Gastrocnemius medialis (tissue), 4 donors: ENCODE results near the gene STXBP4. TPM values are rescaled to one million over a fixed set of nuclear protein-coding genes. Genes with fewer than 3 reads are reported as not detected.

ENCODE experiments used
- ATAC-seq, 2 donors: fragments of 150-250 bp; one replicate each; pipeline ENCODE4 v1.9.1; 2016
- DNase-seq, 2 donors: peaks; one replicate each; pipeline ENCODE4 v3.0.0-alpha.2; 2019
- H3K27ac ChIP-seq, 4 donors: fragments of 200-600 bp; sonication (generic); 1 replicate in 1 of 4; 2 replicates in 3 of 4; pipeline ENCODE4 v1.5.1; 2016 to 2018; ENCODE audit warnings: mild to moderate bottlenecking in 2 of 4, moderate library complexity in 1 of 4
- H3K27me3 ChIP-seq, 3 donors: fragments of 200-600 bp; sonication (generic) in 2 of 3; 1 replicate in 1 of 3; 2 replicates in 2 of 3; pipeline versions ENCODE4 v1.5.1 to v1.6.0; 2016 to 2019; ENCODE audit warnings: mild to moderate bottlenecking in 1 of 3, moderate library complexity in 1 of 3
- H3K36me3 ChIP-seq, 2 donors: fragments of 200-600 bp; sonication (generic) in 1 of 2; one replicate each; pipeline ENCODE4 v1.5.1; 2017 to 2018
- H3K4me1 ChIP-seq, 2 donors: fragments of 200-600 bp; sonication (generic) in 1 of 2; one replicate each; pipeline ENCODE4 v1.5.1; 2016 to 2017; ENCODE audit warnings: mild to moderate bottlenecking in 2 of 2
- H3K4me3 ChIP-seq, 4 donors: fragments of 200-600 bp; sonication (generic) in 3 of 4; 1 replicate in 1 of 4; 2 replicates in 3 of 4; pipeline ENCODE4 v1.5.1; 2016 to 2019; ENCODE audit warnings: mild to moderate bottlenecking in 2 of 4
- H3K9me3 ChIP-seq, 3 donors: fragments of 200-600 bp; sonication (generic) in 2 of 3; 1 replicate in 1 of 3; 2 replicates in 2 of 3; pipeline ENCODE4 v1.5.1; 2016 to 2019
- POLR2A ChIP-seq, 2 donors: fragments of 450-650 bp; IDR thresholded peaks; one replicate each; pipeline ENCODE4 v1.6.1; 2017; ENCODE audit warnings: antibody characterized with exemption in 2 of 2, mild to moderate bottlenecking in 2 of 2, moderate library complexity in 2 of 2
- in situ Hi-C, 4 donors: fragments of 200-750 bp; cut with MboI; loops; one replicate each; pipeline versions ENCODE4 v1.15.0 to v1.8.0; 2017; ENCODE audit warnings: low sequenced_read_pairs in 4 of 4
- intact Hi-C: fragments of 100-400 bp; cut with DNase I; formaldehyde crosslinking; loops from one replicate; pipeline ENCODE4 v1.15.1; 2023; ENCODE audit warnings: low total_unique reads
- total RNA-seq, 4 donors: library from RNA; depleted of rRNA; stranded (reverse); fragments of >200 nt; gene quantifications; one replicate each; pipeline versions ENCODE4 v1.1.0 to v1.2.3, GENCODE V29; 2016
- TF ChIP-seq, protein P1 (sequence below), 5 experiments: fragments of 450-650 bp in 3 of 5; fragments of 200-600 bp in 2 of 5; sonication (generic) in 2 of 5; IDR thresholded peaks in 4 of 5; conservative IDR thresholded peaks in 1 of 5; 1 replicate in 4 of 5; 2 replicates in 1 of 5; pipeline ENCODE4 v1.5.1; 2016 to 2019; ENCODE audit warnings: antibody characterized with exemption in 5 of 5, mild to moderate bottlenecking in 3 of 5, moderate library complexity in 3 of 5

Gene STXBP4
- total RNA-seq, 4 donors from 2014 or later = 1.4 to 20.7 (median 9.6) TPM

DNA sequence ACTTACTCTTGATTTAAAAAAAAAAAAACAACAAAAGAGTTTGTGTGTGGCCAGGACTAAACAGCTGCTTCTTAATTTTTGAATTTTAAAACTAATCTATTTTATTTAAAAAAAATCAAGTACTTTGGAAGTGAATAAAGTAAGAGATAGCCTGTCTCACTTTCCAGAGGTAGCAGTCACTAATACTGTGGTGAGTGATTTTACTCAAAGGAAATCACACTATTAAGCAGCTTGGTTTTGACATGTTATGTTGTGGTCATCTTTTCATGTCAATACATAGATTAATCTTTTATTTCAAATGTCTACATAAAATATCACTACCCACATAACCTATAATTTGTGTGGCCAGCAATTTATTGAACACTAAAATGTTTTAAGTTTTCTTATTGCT is 194.0 kb downstream of the STXBP4 start:
- Histone ChIP-seq H3K4me1 (no peaks in the 10 kb centered on the region), H3K27me3 (no peaks in the 10 kb centered on the region), H3K27ac (no peak overlapping the region), H3K9me3 (no peaks in the 10 kb centered on the region), H3K36me3 (no peaks in the 10 kb centered on the region), H3K4me3 (no peak overlapping the region)
- no peak for ATAC-seq
- TF ChIP-seq, protein P1, sequence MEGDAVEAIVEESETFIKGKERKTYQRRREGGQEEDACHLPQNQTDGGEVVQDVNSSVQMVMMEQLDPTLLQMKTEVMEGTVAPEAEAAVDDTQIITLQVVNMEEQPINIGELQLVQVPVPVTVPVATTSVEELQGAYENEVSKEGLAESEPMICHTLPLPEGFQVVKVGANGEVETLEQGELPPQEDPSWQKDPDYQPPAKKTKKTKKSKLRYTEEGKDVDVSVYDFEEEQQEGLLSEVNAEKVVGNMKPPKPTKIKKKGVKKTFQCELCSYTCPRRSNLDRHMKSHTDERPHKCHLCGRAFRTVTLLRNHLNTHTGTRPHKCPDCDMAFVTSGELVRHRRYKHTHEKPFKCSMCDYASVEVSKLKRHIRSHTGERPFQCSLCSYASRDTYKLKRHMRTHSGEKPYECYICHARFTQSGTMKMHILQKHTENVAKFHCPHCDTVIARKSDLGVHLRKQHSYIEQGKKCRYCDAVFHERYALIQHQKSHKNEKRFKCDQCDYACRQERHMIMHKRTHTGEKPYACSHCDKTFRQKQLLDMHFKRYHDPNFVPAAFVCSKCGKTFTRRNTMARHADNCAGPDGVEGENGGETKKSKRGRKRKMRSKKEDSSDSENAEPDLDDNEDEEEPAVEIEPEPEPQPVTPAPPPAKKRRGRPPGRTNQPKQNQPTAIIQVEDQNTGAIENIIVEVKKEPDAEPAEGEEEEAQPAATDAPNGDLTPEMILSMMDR (IDR thresholded peaks at IDR 0.05 in 4 of 5, conservative IDR thresholded peaks at IDR 0.05 in 1 of 5) = no peak
- no peak for TF ChIP-seq POLR2A (IDR thresholded peaks at IDR 0.05)
- intact Hi-C loops = no loop called here
- no peak for DNase-seq
- in situ Hi-C loops = no loop called here

DNA sequence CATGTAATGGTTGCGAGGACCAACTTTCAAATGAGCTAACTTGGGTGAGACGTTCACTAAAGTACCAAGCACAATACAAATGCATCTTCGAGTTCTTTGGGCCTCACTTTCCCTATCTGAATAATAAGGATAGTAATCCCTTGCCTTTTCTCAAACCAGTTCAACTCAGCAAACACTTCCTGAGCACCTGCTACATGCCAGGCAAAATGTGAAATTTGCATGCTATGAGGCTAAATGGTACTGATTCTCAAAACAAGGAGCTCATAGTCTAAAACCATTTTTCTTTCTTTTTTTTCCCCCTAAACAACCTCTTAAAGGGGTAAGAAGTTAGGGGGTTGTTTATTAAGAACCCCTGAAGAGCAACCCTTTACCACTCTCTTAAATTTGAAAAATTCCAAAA is 194.8 kb downstream of the STXBP4 start:
- ATAC-seq (no peak), DNase-seq (no peak)
- TF ChIP-seq, protein P1 (IDR thresholded peaks at IDR 0.05 in 4 of 5, conservative IDR thresholded peaks at IDR 0.05 in 1 of 5) = no peak
- no peak for TF ChIP-seq POLR2A (IDR thresholded peaks at IDR 0.05)
- Histone ChIP-seq H3K27ac (no peak overlapping the region), H3K4me3 (no peak overlapping the region), H3K9me3 (no peaks in the 10 kb centered on the region), H3K4me1 (no peaks in the 10 kb centered on the region), H3K27me3 (no peaks in the 10 kb centered on the region), H3K36me3 (no peaks in the 10 kb centered on the region)
- intact Hi-C loops (no loop called here), in situ Hi-C loops (no loop called here)

DNA sequence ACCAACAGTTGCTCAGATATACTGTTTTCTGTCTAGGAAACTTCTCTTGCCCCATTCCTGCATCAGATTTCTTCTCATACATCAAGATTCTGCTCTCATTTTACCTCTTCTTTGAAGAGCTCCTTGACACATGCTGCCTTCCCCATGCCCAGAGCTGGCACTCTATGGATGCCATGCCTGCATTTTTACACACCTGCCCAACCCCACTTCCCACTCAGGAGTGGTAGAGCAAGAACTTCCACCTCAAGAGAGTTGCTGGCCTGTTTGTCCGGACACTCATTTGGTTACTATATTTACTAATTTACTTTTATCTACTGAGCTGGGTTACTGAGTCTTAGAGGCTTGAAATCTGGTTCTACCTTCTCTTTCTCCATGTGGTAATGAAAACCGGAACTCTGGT is 197.9 kb downstream of the STXBP4 start:
- TF ChIP-seq POLR2A (IDR thresholded peaks at IDR 0.05) = no peak
- TF ChIP-seq, protein P1 (IDR thresholded peaks at IDR 0.05 in 4 of 5, conservative IDR thresholded peaks at IDR 0.05 in 1 of 5) = no peak
- H3K27ac ChIP-seq = no peak overlapping the region
- in situ Hi-C loops = no loop called here
- no peak for DNase-seq
- no peaks in the 10 kb centered on the region for H3K4me1 ChIP-seq
- no peak for ATAC-seq
- no peaks in the 10 kb centered on the region for H3K9me3 ChIP-seq
- no peaks in the 10 kb centered on the region for H3K36me3 ChIP-seq
- intact Hi-C loops = no loop called here
- H3K4me3 ChIP-seq = no peak overlapping the region
- H3K27me3 ChIP-seq = no peaks in the 10 kb centered on the region

DNA sequence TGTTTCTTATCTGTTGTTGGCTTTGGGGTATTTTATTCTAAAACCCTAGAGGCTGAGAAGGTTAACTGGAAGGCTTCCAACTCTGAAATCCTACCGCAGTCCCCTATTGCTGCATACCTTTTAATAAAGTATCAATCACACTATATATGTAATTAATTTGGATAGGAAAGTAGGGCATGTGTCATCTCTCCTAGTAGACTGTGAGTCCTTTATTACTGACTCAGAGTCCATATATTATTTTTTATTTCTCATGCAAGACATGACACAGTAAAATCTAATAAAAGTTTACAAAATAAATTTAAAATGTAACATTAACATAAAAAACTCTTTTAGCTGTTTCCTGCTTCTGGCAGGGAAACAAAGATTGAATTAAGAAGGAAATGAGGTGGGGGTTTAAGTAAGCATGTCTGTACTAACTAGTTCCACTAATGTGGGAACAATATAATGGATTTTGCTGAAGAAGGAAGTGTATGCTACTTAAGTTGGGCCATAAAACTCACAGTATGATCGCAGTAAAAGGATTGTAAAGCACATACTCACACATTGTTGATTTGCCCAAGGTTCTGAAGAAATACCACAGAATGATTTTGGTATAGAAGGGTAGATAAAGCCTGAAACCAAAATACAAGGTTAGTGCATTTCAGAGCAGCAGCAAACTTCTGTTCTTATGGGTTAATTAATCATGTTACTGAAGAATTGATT is 198.6 kb downstream of the STXBP4 start:
- no peak for TF ChIP-seq POLR2A (IDR thresholded peaks at IDR 0.05)
- TF ChIP-seq, protein P1 (IDR thresholded peaks at IDR 0.05 in 4 of 5, conservative IDR thresholded peaks at IDR 0.05 in 1 of 5) = no peak
- in situ Hi-C loops = no loop called here
- intact Hi-C loops = no loop called here

More for the DNA sequence above, 198.6 kb downstream of the STXBP4 start:
- Histone ChIP-seq H3K27me3 (no peaks in the 10 kb centered on the region), H3K9me3 (no peaks in the 10 kb centered on the region), H3K4me1 (no peaks in the 10 kb centered on the region), H3K27ac (no peak overlapping the region), H3K36me3 (no peaks in the 10 kb centered on the region), H3K4me3 (no peak overlapping the region)
- no peak for ATAC-seq
- no peak for DNase-seq
